Measurements from ENCODE around the gene SLCO3A1.

GRCh38 chr15:92111291-92111690, 257.8 kb downstream of the SLCO3A1 start:
- no peak for TF ChIP-seq CTCF (IDR thresholded peaks at IDR 0.05; ENCODE audit: low read depth, low read length)
- TF ChIP-seq EZH2phosphoT487 (IDR thresholded peaks at IDR 0.05; ENCODE audit: low read depth), result no peak
